Nephron progenitor cell (in vitro differentiated cells): ENCODE measurements around the gene KRTAP6-1.

Experiments used
- DNase-seq: peaks from one replicate; pipeline ENCODE4 v3.0.0; 2021
- H3K27ac Mint-ChIP-seq: 2 replicates; pipeline ENCODE4 v1.8.0; 2021; ENCODE audit warnings: mild to moderate bottlenecking, moderate library complexity, mixed read lengths
- H3K27me3 Mint-ChIP-seq: 2 replicates; pipeline ENCODE4 v1.8.0; 2021; ENCODE audit warnings: mild to moderate bottlenecking, low read depth, mixed read lengths; ENCODE audit not compliant: poor library complexity
- H3K36me3 Mint-ChIP-seq: 2 replicates; pipeline ENCODE4 v1.8.0; 2021; ENCODE audit warnings: low read depth, mixed read lengths
- H3K4me1 Mint-ChIP-seq: 2 replicates; pipeline ENCODE4 v1.8.0; 2021; ENCODE audit warnings: mixed read lengths
- H3K4me3 Mint-ChIP-seq: 2 replicates; pipeline ENCODE4 v1.8.0; 2021; ENCODE audit warnings: mild to moderate bottlenecking, moderate library complexity, mixed read lengths
- H3K9me3 Mint-ChIP-seq: 2 replicates; pipeline ENCODE4 v1.8.0; 2021; ENCODE audit warnings: mild to moderate bottlenecking, moderate library complexity, mixed read lengths
- CTCF ChIP-seq: fragments of 200-600 bp; sonication (generic); IDR thresholded peaks from 2 replicates; pipeline ENCODE4 v1.5.0; 2021; ENCODE audit warnings: antibody characterized with exemption

The KRTAP6-1 gene

GRCh38 chr21:30592140-30592539 lies 21.6 kb downstream of the KRTAP6-1 start, which contains the start of gene KRTAP6-3:
Gene KRTAP6-3, plus strand, starts transcription at chr21:30592440. Its CDS starts 6 bp downstream, at chr21:30592446.
- TF ChIP-seq CTCF, result no peak
- peaks cover 3% of the 10 kb centered on the region for H3K27me3 Mint-ChIP-seq

GRCh38 chr21:30590297-30590696 lies 23.4 kb downstream of the KRTAP6-1 start, which contains the start of gene KRTAP22-2:
Gene KRTAP22-2, minus strand, starts transcription at chr21:30590397.
- no peaks in the 10 kb centered on the region for H3K9me3 Mint-ChIP-seq
- DNase-seq, result no peak
- H3K27me3 Mint-ChIP-seq, result peaks cover 3% of the 10 kb centered on the region
- no peaks in the 10 kb centered on the region for H3K36me3 Mint-ChIP-seq
- TF ChIP-seq CTCF, result no peak
- H3K27ac Mint-ChIP-seq, result no peak within 1 kb of the TSS
- H3K4me3 Mint-ChIP-seq, result no peak within 1 kb of the TSS
- no peaks in the 10 kb centered on the region for H3K4me1 Mint-ChIP-seq

More at GRCh38 chr21:30592140-30592539, 21.6 kb downstream of the KRTAP6-1 start, which contains the start of gene KRTAP6-3:
- H3K9me3 Mint-ChIP-seq, result no peaks in the 10 kb centered on the region
- no peak within 1 kb of the TSS for H3K27ac Mint-ChIP-seq
- no peak for DNase-seq
- H3K36me3 Mint-ChIP-seq, result no peaks in the 10 kb centered on the region
- H3K4me3 Mint-ChIP-seq, result no peak within 1 kb of the TSS
- H3K4me1 Mint-ChIP-seq, result no peaks in the 10 kb centered on the region

GRCh38 chr21:30582870-30583269 lies 30.9 kb downstream of the KRTAP6-1 start:
- H3K4me3 Mint-ChIP-seq, result no peak overlapping the region
- H3K27me3 Mint-ChIP-seq, result no peaks in the 10 kb centered on the region
- no peak for TF ChIP-seq CTCF
- H3K9me3 Mint-ChIP-seq, result peaks cover 7% of the 10 kb centered on the region
- no peak for DNase-seq
- H3K27ac Mint-ChIP-seq, result no peak overlapping the region
- no peaks in the 10 kb centered on the region for H3K4me1 Mint-ChIP-seq
- H3K36me3 Mint-ChIP-seq, result no peaks in the 10 kb centered on the region

GRCh38 chr21:30580132-30580531 lies 33.6 kb downstream of the KRTAP6-1 start:
- Mint-ChIP-seq H3K9me3 (peaks cover 7% of the 10 kb centered on the region), H3K4me3 (no peak overlapping the region), H3K36me3 (no peaks in the 10 kb centered on the region), H3K27ac (no peak overlapping the region), H3K4me1 (no peaks in the 10 kb centered on the region), H3K27me3 (no peaks in the 10 kb centered on the region)
- DNase-seq, result no peak
- no peak for TF ChIP-seq CTCF

- TF ChIP-seq CTCF, result no peak
These were observed 34.4 kb downstream of the KRTAP6-1 start for GRCh38 chr21:30579346-30579745.

GRCh38 chr21:30577766-30578165 lies 36.0 kb downstream of the KRTAP6-1 start:
- Mint-ChIP-seq H3K9me3 (no peaks in the 10 kb centered on the region), H3K27ac (no peak overlapping the region), H3K4me3 (no peak overlapping the region), H3K27me3 (no peaks in the 10 kb centered on the region), H3K4me1 (no peaks in the 10 kb centered on the region), H3K36me3 (no peaks in the 10 kb centered on the region)
- TF ChIP-seq CTCF, result no peak
- DNase-seq, result no peak

More at GRCh38 chr21:30579346-30579745, 34.4 kb downstream of the KRTAP6-1 start:
- Mint-ChIP-seq H3K27me3 (no peaks in the 10 kb centered on the region), H3K4me3 (no peak overlapping the region), H3K27ac (no peak overlapping the region), H3K9me3 (peaks cover 4% of the 10 kb centered on the region), H3K4me1 (no peaks in the 10 kb centered on the region), H3K36me3 (no peaks in the 10 kb centered on the region)
- DNase-seq, result no peak
